DMS153 (cell line): Measurements from ENCODE around the gene CCBE1.
"Not testable (repeated sequence)": the region's sequence is repeated elsewhere in the genome, so short reads cannot be mapped to it uniquely, and the experiment has no call there.

ENCODE experiments used
- DNase-seq: peaks from one replicate; lab custom pipeline; 2025; lab: John Stamatoyannopoulos, UW

CCBE1 gene

GRCh38 chr18:59656373-59656887, 40.8 kb downstream of the CCBE1 start:
- no peak for DNase-seq

DNA sequence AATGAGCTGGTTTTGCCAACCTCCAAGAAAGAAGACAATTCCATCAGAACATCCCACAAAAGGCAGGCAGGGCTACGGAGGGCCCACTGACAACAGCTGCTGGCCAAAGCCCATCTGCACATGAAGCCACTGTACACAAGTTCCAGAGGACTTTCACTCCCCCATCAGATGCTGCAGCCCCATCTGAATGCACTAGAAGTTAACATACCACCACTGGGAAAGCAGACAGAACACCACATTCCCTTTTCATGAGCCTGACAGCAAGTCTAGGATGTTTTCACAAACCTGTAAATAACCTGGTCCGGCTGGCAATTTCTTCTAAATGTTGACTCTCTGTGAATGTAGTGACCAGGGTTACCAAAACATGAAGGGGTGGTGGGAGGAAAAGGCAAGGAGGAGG, 41.5 kb downstream of the CCBE1 start:
- no peak for DNase-seq

DNA sequence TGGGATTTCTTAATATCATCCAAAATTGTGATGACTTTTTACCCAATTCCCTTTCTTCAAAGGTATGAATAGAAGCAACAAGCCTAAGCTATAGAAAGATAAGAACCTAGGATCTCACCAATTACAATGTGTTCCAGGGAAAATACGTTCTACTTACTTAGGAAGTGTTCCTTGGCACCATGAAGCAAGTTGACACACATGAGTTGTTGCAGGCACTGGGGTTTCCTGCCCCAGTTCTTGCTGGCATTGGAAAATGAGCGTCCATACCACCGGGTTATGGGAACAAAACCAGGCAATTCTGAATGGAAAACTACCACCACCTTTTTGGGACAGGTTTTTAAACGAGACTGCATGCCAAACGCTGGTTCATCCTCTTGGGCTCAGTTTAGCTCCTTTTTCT, 46.2 kb downstream of the CCBE1 start:
- DNase-seq: no peak

- DNase-seq: no peak
Observed at GRCh38 chr18:59650266-59650820, 46.9 kb downstream of the CCBE1 start.

DNA sequence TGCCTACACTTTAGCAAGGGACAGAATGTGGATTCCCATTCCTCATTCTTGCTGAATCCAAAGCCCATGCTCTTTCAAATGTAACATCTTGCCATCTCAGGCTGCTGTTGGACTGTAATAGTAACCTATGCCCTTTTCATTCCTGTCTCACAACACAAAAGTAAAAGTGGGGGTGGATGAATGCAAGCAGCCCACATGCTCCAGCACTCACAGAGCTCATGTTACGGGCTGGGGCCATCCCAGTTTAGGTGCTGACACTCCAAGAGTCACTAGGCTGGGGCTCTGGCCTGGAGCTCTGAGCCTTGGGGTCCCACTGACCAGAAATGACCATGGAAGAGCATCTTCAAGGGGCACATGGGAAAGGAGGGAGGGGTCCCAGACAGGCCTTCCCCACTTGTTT, 47.6 kb downstream of the CCBE1 start:
- no peak for DNase-seq

- DNase-seq: not testable (repeated sequence)
Observed at GRCh38 chr18:59648469-59648868, 48.8 kb downstream of the CCBE1 start.

DNA sequence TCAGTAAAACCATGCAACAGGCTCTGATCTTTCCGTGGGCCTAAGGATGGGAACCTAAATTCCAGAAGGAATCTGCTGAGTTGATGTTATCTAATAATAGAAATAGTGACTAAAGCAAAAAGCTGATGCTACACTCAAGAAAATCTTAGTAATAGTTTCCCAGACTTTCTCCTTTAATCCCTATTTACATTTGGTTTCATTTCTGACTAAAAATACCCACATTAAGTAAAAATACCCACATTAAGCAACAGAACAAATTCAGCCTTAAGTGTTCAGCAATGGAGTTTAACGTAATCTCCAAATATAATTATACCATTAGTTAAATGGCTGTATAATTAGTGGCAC, 50.3 kb downstream of the CCBE1 start:
- no peak for DNase-seq

- no peak for DNase-seq
Observed at GRCh38 chr18:59646228-59646962, 50.8 kb downstream of the CCBE1 start.

GRCh38 chr18:59643740-59644139, 53.5 kb downstream of the CCBE1 start:
- no peak for DNase-seq

DNA sequence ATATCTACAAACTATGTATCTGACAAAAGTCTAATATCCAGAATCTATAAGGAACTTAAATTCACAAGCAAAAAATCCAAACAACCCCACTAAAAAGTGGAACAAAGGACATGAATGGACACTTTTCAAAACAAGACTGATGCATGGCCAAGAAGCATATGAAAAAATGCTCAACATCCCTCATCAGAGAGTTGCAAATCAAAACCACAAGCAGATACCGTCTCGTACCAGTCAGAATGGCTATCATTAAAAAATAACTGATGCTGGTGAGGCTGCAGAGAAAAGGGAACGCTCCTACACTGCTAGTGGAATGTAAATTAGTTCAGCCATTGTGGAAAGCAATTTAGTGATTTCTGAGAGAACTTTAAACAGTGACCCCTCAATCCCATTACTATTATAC, 56.5 kb downstream of the CCBE1 start:
- DNase-seq: no peak

GRCh38 chr18:59639821-59640220, 57.4 kb downstream of the CCBE1 start:
- no peak for DNase-seq

DNA sequence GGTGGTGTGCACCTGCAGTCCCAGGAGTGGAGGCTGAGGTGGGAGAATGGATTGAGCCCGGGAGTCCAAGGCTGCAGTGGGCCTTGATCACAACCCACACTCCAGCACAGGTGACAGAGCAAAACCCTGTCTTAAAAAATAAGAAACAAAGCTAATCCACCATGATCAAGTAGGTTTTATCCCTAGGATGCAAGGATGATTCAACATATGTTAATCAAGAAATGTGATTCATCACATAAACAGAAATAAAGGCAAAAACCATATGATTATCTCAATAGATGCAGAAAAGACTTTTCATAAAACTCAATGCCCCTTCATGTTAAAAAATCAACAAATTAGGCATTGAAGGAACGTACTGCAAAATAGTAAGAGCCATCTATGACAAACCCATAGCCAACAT, 58.1 kb downstream of the CCBE1 start:
- no peak for DNase-seq

DNA sequence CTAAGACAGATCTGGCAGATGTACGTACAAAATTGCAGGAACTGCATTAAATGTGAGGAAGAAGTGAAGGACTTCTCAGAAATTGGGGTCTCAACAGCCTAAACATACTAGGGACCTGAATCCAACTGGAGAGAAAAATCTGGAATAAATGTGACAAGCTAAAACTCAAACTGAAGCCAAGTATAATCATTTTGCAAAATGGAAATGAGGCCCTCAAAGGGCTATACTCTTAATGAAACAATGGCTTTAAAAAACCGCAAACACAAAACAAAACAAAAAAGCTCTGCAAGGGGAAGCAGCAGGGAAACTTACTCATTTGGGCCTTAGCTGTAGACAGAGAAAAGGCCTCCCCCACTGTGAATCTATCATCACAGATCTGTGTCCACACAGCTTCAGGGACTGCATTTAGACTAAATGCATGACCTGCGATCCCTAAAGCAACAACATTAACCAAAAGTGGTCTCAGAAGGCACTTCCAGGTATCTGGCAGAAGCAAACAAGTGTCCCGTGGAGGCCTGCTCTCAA, 63.2 kb downstream of the CCBE1 start:
- DNase-seq: no peak

GRCh38 chr18:59633317-59633716, 63.9 kb downstream of the CCBE1 start:
- no peak for DNase-seq

GRCh38 chr18:59631583-59632181, 65.5 kb downstream of the CCBE1 start:
- DNase-seq: no peak

DNA sequence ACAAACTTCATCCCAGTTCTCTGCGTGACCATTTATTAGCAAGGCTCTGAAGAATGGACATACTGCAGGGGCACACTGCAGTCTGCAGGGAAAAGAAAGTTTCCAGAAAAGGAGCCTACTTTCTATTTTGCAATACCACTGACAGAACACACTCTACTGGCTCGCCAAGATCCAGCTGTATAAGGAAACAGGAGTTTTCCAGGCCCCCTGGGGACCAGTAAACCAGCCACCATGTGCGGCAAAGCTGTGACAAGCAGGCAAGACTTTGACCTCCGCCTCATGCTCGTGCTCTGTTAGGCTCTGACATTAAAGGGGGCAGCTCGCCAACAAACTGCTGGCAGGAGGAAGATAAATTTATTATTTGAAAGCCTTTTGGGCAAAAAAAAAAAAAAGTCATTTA, 67.3 kb downstream of the CCBE1 start:
- DNase-seq: no peak

- DNase-seq: no peak
Observed at GRCh38 chr18:59628995-59629394, 68.2 kb downstream of the CCBE1 start.

GRCh38 chr18:59627414-59627813, 69.8 kb downstream of the CCBE1 start:
- no peak for DNase-seq

GRCh38 chr18:59624369-59624765, 72.9 kb downstream of the CCBE1 start:
- DNase-seq: no peak

GRCh38 chr18:59623456-59624368, 73.5 kb downstream of the CCBE1 start:
- DNase-seq: no peak

GRCh38 chr18:59621027-59621426, 76.2 kb downstream of the CCBE1 start:
- DNase-seq: no peak

GRCh38 chr18:59620381-59620780, 76.8 kb downstream of the CCBE1 start:
- no peak for DNase-seq
